ENCODE data around the gene POM121C.
"Not testable (repeated sequence)": the region's sequence is repeated elsewhere in the genome, so short reads cannot be mapped to it uniquely, and the experiment has no call there.

- TF ChIP-seq, protein P1, sequence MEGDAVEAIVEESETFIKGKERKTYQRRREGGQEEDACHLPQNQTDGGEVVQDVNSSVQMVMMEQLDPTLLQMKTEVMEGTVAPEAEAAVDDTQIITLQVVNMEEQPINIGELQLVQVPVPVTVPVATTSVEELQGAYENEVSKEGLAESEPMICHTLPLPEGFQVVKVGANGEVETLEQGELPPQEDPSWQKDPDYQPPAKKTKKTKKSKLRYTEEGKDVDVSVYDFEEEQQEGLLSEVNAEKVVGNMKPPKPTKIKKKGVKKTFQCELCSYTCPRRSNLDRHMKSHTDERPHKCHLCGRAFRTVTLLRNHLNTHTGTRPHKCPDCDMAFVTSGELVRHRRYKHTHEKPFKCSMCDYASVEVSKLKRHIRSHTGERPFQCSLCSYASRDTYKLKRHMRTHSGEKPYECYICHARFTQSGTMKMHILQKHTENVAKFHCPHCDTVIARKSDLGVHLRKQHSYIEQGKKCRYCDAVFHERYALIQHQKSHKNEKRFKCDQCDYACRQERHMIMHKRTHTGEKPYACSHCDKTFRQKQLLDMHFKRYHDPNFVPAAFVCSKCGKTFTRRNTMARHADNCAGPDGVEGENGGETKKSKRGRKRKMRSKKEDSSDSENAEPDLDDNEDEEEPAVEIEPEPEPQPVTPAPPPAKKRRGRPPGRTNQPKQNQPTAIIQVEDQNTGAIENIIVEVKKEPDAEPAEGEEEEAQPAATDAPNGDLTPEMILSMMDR (IDR thresholded peaks at IDR 0.05; ENCODE audit: borderline replicate concordance, extremely low read depth, low read length, poor library complexity, severe bottlenecking) = not testable (repeated sequence)
- TF ChIP-seq EZH2 (IDR thresholded peaks at IDR 0.05; ENCODE audit: borderline replicate concordance, low read depth, low read length, severe bottlenecking) = not testable (repeated sequence)
Measured at GRCh38 chr7:75409880-75410822, 75.9 kb downstream of the POM121C start.
